Panc1 (cell line): Measurements from ENCODE around the gene KLHL2.

Source experiments
- CTCF ChIP-seq: fragments of 450-650 bp; IDR thresholded peaks from 2 replicates; pipeline ENCODE4 v1.5.1; 2017; ENCODE audit warnings: mild to moderate bottlenecking
- POLR2AphosphoS5 ChIP-seq: IDR thresholded peaks from 2 replicates; pipeline ENCODE4 v1.6.1; 2012; ENCODE audit warnings: mild to moderate bottlenecking, low read depth, low read length, moderate library complexity

DNA sequence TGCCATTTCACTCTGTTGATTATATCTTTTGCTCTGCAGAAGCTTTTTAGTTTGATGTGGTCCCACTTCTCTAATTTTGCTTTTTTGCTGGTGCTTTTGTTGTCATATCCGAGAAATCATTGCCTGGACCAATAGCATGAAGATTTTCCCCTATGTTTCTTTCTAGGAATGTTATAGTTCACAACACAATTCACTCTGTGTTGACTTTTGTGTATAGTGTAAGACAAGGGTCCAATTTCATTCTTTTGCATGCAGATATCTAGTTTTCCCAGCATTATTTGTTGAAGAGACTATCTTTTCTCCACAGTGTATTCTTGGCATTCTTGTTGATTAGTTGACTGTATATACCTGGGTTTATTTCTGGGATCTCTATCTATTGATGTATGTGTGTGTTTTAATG lies 163.2 kb downstream of the KLHL2 start:
- TF ChIP-seq CTCF, result no peak
- no peak for TF ChIP-seq POLR2AphosphoS5
